Cardiac fibroblast (primary cell): Measurements from ENCODE around the gene MACROH2A1.

Source experiments
- DNase-seq, 2 donors: peaks; one replicate each; pipeline versions ENCODE4 v3.0.0 to v3.0.0-alpha.2; 2010; ENCODE audit warnings: low read depth in 2 of 2
- H3K4me3 ChIP-seq, 2 donors: replicated peaks in 1 of 2; 1 replicate in 1 of 2; 2 replicates in 1 of 2; pipeline ENCODE4 v1.5.1; 2011; ENCODE audit warnings: low read depth in 2 of 2, low read length in 2 of 2, mild to moderate bottlenecking in 2 of 2, moderate library complexity in 1 of 2
- CTCF ChIP-seq: IDR thresholded peaks from one replicate; pipeline ENCODE4 v1.5.1; 2011; ENCODE audit warnings: low read depth, mild to moderate bottlenecking, low read length, inconsistent platforms

The MACROH2A1 gene

GRCh38 chr5:135444881-135445280, 45.9 kb upstream of the MACROH2A1 start:
- TF ChIP-seq CTCF, result no peak
- no peak for DNase-seq
- no peak overlapping the region for H3K4me3 ChIP-seq

GRCh38 chr5:135444360-135444759, 45.3 kb upstream of the MACROH2A1 start:
- H3K4me3 ChIP-seq, result no peak overlapping the region
- TF ChIP-seq CTCF, result no peak
- no peak for DNase-seq

- TF ChIP-seq CTCF, result no peak
- DNase-seq, result no peak
- no peak overlapping the region for H3K4me3 ChIP-seq
These were observed 44.3 kb upstream of the MACROH2A1 start for GRCh38 chr5:135443161-135443960.

GRCh38 chr5:135442431-135443160, 43.6 kb upstream of the MACROH2A1 start:
- no peak for TF ChIP-seq CTCF
- no peak for DNase-seq
- no peak overlapping the region for H3K4me3 ChIP-seq

GRCh38 chr5:135441919-135442318, 42.9 kb upstream of the MACROH2A1 start:
- no peak for TF ChIP-seq CTCF
- DNase-seq, result no peak
- H3K4me3 ChIP-seq, result no peak overlapping the region

GRCh38 chr5:135441350-135441831, 42.4 kb upstream of the MACROH2A1 start:
- peak in 1 of 2 donors; percentile 32 for DNase-seq
- TF ChIP-seq CTCF, result no peak
- no peak overlapping the region for H3K4me3 ChIP-seq
